K562 (cell line): ENCODE results near the gene MYCBP2. TPM values are rescaled to one million over a fixed set of nuclear protein-coding genes. Genes with fewer than 3 reads are reported as not detected.

Experiments used
- ATAC-seq: fragments of 200-7000 bp; cut with Tn5 transposase; 3 replicates; pipeline ENCODE4 v1.9.1; 2020; ENCODE audit warnings: moderate library complexity
- BruUV-seq: library from RNA; stranded (reverse); fragments of 400-500 nt; replicated peaks from 2 replicates; lab custom pipeline; 2021; lab: Mats Ljungman, UMichigan
- CTCF ChIA-PET: fragments of 300-600 bp; formaldehyde crosslinking; extraction: SDS; loops from one replicate; lab custom pipeline; 2021; ENCODE audit warnings: low intra/inter-chr PET ratio; lab: Yijun Ruan, JAX
- POLR2A ChIA-PET: fragments of 300-600, 350-650 bp; sonication (Branson Sonifier 250); formaldehyde crosslinking; extraction: SDS; loops from one replicate; lab custom pipeline; 2021; ENCODE audit warnings: antibody characterized with exemption, inconsistent platforms; lab: Yijun Ruan, JAX
- DNase-seq, 4 experiments: peaks; one replicate each; pipeline versions ENCODE4 v3.0.0 to v3.0.0-alpha.2; 2011 to 2018; ENCODE audit warnings: low spot score in 3 of 4, mixed read lengths in 3 of 4; ENCODE audit errors: extremely low read depth in 1 of 4
- FAIRE-seq: peaks from 2 replicates; lab custom pipeline; 2011; peaks lifted over from hg19 to GRCh38; lab: Jason Lieb, UNC
- H2AFZ ChIP-seq: 2 replicates; pipeline ENCODE4 v1.6.0; 2011; ENCODE audit warnings: low read depth, low read length, control low read depth, inconsistent platforms
- H3K27ac ChIP-seq: fragments of 200-600 bp; 3 replicates; pipeline ENCODE4 v1.8.0; 2011; ENCODE audit warnings: low read depth, mild to moderate bottlenecking, control low read depth, inconsistent platforms, low read length, moderate library complexity, mixed read lengths; ENCODE audit errors: extremely low read depth
- H3K27me3 ChIP-seq, 2 experiments: fragments of 300-600 bp in 1 of 2; 2 replicates in 1 of 2; 3 replicates in 1 of 2; pipeline versions ENCODE4 v1.6.0 to v1.8.0; 2011; ENCODE audit warnings: inconsistent platforms in 2 of 2, low read length in 2 of 2, mild to moderate bottlenecking in 1 of 2, mixed read lengths in 1 of 2, moderate library complexity in 1 of 2; ENCODE audit not compliant: control insufficient read depth in 2 of 2, insufficient read depth in 2 of 2
- H3K36me3 ChIP-seq: fragments of 300-600 bp; 3 replicates; pipeline ENCODE4 v1.8.0; 2011; ENCODE audit warnings: mild to moderate bottlenecking, low read length, inconsistent platforms; ENCODE audit not compliant: control insufficient read depth, insufficient read depth
- H3K4me1 ChIP-seq, 2 experiments: fragments of 200-600 bp in 1 of 2; replicated peaks in 1 of 2; 2 replicates in 1 of 2; 3 replicates in 1 of 2; pipeline versions ENCODE4 v1.5.1 to v1.8.0; 2011; ENCODE audit warnings: inconsistent platforms in 2 of 2, low read length in 2 of 2, mild to moderate bottlenecking in 1 of 2, mixed read lengths in 1 of 2, moderate library complexity in 1 of 2; ENCODE audit not compliant: control insufficient read depth in 2 of 2, insufficient read depth in 2 of 2
- H3K4me2 ChIP-seq: 2 replicates; pipeline ENCODE4 v1.6.1; 2011; ENCODE audit warnings: low read length, control low read depth, inconsistent platforms, mixed read lengths; ENCODE audit not compliant: insufficient read depth
- H3K4me3 ChIP-seq: fragments of 200-600 bp; sonication (generic), shearing (Covaris generic); 2 replicates; pipeline ENCODE4 v1.5.1; 2016; ENCODE audit warnings: control low read depth, inconsistent platforms
- H3K79me2 ChIP-seq: fragments of 200-600 bp; 3 replicates; pipeline ENCODE4 v1.8.0; 2011; ENCODE audit warnings: low read length, inconsistent platforms; ENCODE audit not compliant: control insufficient read depth, insufficient read depth
- H3K9ac ChIP-seq, 2 experiments: 2 replicates each; pipeline versions ENCODE4 v1.6.0 to v1.6.1; 2011; ENCODE audit warnings: low read depth in 2 of 2, low read length in 2 of 2, control low read depth in 1 of 2, inconsistent platforms in 1 of 2, mild to moderate bottlenecking in 1 of 2, mixed read lengths in 1 of 2; ENCODE audit not compliant: insufficient read depth in 1 of 2
- H3K9me1 ChIP-seq: one replicate; pipeline ENCODE4 v1.6.0; 2011; ENCODE audit warnings: inconsistent platforms, mild to moderate bottlenecking, low read length, moderate library complexity; ENCODE audit not compliant: control insufficient read depth, insufficient read depth
- H3K9me3 ChIP-seq: replicated peaks from 2 replicates; pipeline ENCODE4 v1.5.1; 2011; ENCODE audit warnings: low read depth, low read length, inconsistent platforms; ENCODE audit not compliant: control insufficient read depth, insufficient read depth
- H4K20me1 ChIP-seq: replicated peaks from 2 replicates; pipeline ENCODE4 v1.6.1; 2011; ENCODE audit warnings: low read length, inconsistent platforms, mixed read lengths; ENCODE audit not compliant: control insufficient read depth, insufficient read depth
- ADNP ChIP-seq: fragments of 200-800 bp; sonication (Bioruptor generic); IDR thresholded peaks from 2 replicates; pipeline ENCODE4 v1.6.1; 2016; ENCODE audit warnings: missing genetic modification characterization, missing compliant biosample characterization
- ARID4B ChIP-seq: sonication (generic); formaldehyde crosslinking; IDR thresholded peaks from 2 replicates; pipeline ENCODE4 v1.8.0; 2022; ENCODE audit warnings: mild to moderate bottlenecking, missing genetic modification reagents
- CBX1 ChIP-seq: sonication (generic); IDR thresholded peaks from 2 replicates; pipeline ENCODE4 v1.6.1; 2016; ENCODE audit warnings: antibody characterized with exemption, low read depth, mild to moderate bottlenecking
- E2F3 ChIP-seq: fragments of 250-450 bp; sonication (Bioruptor Pico); IDR thresholded peaks from 2 replicates; pipeline ENCODE4 v1.4.0; 2020; ENCODE audit warnings: mild to moderate bottlenecking
- POLR2B ChIP-seq: fragments of 450-650 bp; IDR thresholded peaks from 2 replicates; pipeline ENCODE4 v1.6.1; 2018; ENCODE audit warnings: low read depth; ENCODE audit not compliant: partially characterized antibody
- POLR2H ChIP-seq: IDR thresholded peaks from 2 replicates; pipeline ENCODE4 v1.6.1; 2016; ENCODE audit warnings: missing genetic modification characterization, low read depth, mild to moderate bottlenecking, control low read depth, missing compliant biosample characterization, moderate library complexity
- SP1 ChIP-seq: sonication (generic); formaldehyde crosslinking; IDR thresholded peaks from 2 replicates; pipeline ENCODE4 v1.8.1; 2022; ENCODE audit warnings: mild to moderate bottlenecking, missing genetic modification reagents
- WGBS: fragments of 100-300 bp; shearing (Covaris generic); methylation state at CpG from one replicate; pipeline ENCODE4 v1.1.6; 2016; ENCODE audit warnings: low coverage, mixed read lengths; ENCODE audit not compliant: insufficient coverage; ENCODE audit errors: missing lambda C conversion rate; 5-methylcytosine and 5-hydroxymethylcytosine counted together
- in situ Hi-C: fragments of 300-500 bp; cut with MboI; formaldehyde crosslinking; loops from 4 replicates; pipeline ENCODE4 v1.15.0; 2018; ENCODE audit warnings: inconsistent platforms, mixed read lengths
- intact Hi-C: fragments of 100-400 bp; cut with micrococcal nuclease; formaldehyde crosslinking; loops from 2 replicates; pipeline ENCODE4 v1.14.2; 2022
- polyA plus RNA-seq, 8 experiments: library from polyadenylated mRNA; depleted of rRNA in 4 of 8; stranded (reverse) in 5 of 8; unstranded in 3 of 8; fragments of >200 nt; fragmentation: Nextera tagmentation in 2 of 8; fragmentation: Illumina TruSeq in 1 of 8; extraction: Ambion mirVana in 2 of 8; extraction: Trizol in 1 of 8; gene quantifications; 2 replicates each; pipeline versions ENCODE4 v1.2.1 to v1.2.3, GENCODE V29; 2011 to 2014; ENCODE audit warnings: inconsistent platforms in 1 of 8, missing spikeins in 1 of 8
- total RNA-seq, 7 experiments: library from RNA; depleted of rRNA in 6 of 7; stranded (reverse); fragments of >200 nt in 6 of 7; fragmentation: Illumina TruSeq in 2 of 7; extraction: Trizol in 2 of 7; gene quantifications; 2 replicates each; pipeline versions ENCODE4 v1.2.1 to v1.2.3, GENCODE V29; 2011 to 2021; ENCODE audit warnings: low replicate concordance in 1 of 7
- TF ChIP-seq, protein P1 (sequence below): fragments of 250-450 bp; sonication (Bioruptor Pico); IDR thresholded peaks from 2 replicates; pipeline ENCODE4 v1.5.0; 2021; ENCODE audit warnings: mild to moderate bottlenecking, borderline replicate concordance
- TF ChIP-seq, protein P2 (sequence below): sonication (generic); formaldehyde crosslinking; IDR thresholded peaks from 2 replicates; pipeline ENCODE4 v1.8.0; 2022; ENCODE audit warnings: mild to moderate bottlenecking, missing genetic modification reagents

The MYCBP2 gene
- total and polyA plus RNA-seq, 9 of the 15 experiments (the other 6 are each of a cell fraction or from before 2014, with no cell fraction given), result 13.2 to 47.2 (median 28.9) TPM

GRCh38 chr13:77326905-77327604 lies at the start of gene MYCBP2 (continued):
- 0 out of 2 replicates have a peak, but pooled peaks have one; percentile 6 for TF ChIP-seq ARID4B (CRISPR knock-in tag)
- peak; percentile 22; the same call in 1 of the 2 replicates for TF ChIP-seq CBX1
- peak; percentile 46; the same call in 1 of the 2 replicates for TF ChIP-seq SP1 (CRISPR knock-in tag)

DNA sequence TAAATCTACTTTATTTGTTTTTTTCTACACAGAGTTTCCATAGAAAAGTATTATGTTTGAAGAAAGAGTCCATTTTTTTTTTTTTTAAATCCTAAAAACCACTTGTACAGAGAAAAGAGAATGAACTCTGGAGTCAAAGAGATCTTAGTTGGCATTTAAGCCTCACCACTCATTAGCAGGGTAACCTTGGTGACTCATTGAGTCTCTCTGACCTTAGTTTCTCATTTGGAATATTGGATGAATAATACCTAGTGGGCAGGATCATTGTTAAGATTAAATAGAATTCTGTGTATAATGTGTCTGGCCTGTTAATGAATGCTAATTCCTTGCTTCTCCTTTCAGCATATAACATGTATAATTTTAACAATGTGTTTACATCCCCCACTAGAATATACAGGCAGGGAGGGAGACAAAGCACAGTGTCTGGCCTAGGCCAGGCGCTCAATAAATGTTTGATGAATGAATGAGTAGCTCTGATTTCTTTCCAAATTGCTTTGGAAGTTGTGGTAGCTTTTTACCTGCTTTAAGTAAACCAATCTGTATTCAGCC lies 48.7 kb upstream of the MYCBP2 start:
- Histone ChIP-seq H3K9ac (no peak overlapping the region), H3K36me3 (no peaks in the 10 kb centered on the region), H3K4me1 (no peaks in the 10 kb centered on the region), H3K79me2 (no peaks in the 10 kb centered on the region), H3K4me3 (no peak overlapping the region), H3K9me1 (no peaks in the 10 kb centered on the region), H4K20me1 (no peaks in the 10 kb centered on the region), H3K27ac (no peak overlapping the region), H2AFZ (no peak overlapping the region), H3K4me2 (no peak overlapping the region), H3K9me3 (no peaks in the 10 kb centered on the region), H3K27me3 (no peaks in the 10 kb centered on the region)
- ChIA-PET POLR2A (no interaction called here), CTCF (no interaction called here)
- DNase-seq (no peak), ATAC-seq (no peak), FAIRE-seq (no peak)
- in situ Hi-C loops, result no loop called here
- no TSS peak for BruUV-seq
- 0% methylated on average over 1 of the region's 1 CpG for WGBS
- TF ChIP-seq, protein P1, sequence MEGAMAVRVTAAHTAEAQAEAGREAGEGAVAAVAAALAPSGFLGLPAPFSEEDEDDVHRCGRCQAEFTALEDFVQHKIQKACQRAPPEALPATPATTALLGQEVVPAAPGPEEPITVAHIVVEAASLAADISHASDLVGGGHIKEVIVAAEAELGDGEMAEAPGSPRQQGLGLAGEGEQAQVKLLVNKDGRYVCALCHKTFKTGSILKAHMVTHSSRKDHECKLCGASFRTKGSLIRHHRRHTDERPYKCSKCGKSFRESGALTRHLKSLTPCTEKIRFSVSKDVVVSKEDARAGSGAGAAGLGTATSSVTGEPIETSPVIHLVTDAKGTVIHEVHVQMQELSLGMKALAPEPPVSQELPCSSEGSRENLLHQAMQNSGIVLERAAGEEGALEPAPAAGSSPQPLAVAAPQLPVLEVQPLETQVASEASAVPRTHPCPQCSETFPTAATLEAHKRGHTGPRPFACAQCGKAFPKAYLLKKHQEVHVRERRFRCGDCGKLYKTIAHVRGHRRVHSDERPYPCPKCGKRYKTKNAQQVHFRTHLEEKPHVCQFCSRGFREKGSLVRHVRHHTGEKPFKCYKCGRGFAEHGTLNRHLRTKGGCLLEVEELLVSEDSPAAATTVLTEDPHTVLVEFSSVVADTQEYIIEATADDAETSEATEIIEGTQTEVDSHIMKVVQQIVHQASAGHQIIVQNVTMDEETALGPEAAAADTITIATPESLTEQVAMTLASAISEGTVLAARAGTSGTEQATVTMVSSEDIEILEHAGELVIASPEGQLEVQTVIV, result no peak
- TF ChIP-seq ADNP (tag), result no peak
- TF ChIP-seq, protein P2, sequence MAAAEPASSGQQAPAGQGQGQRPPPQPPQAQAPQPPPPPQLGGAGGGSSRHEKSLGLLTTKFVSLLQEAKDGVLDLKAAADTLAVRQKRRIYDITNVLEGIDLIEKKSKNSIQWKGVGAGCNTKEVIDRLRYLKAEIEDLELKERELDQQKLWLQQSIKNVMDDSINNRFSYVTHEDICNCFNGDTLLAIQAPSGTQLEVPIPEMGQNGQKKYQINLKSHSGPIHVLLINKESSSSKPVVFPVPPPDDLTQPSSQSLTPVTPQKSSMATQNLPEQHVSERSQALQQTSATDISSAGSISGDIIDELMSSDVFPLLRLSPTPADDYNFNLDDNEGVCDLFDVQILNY (CRISPR knock-in tag), result no peak
- no peak for TF ChIP-seq POLR2H (tag)
- TF ChIP-seq POLR2B, result no peak
- TF ChIP-seq E2F3 (CRISPR knock-in tag), result no peak
- intact Hi-C loops, result no loop called here
